IPS-18a (cell line): ENCODE results near the gene PKN3.

ENCODE experiments used
- H3K27ac ChIP-seq: one replicate; pipeline ENCODE4 v1.5.1; 2013; ENCODE audit warnings: low read length
- H3K27me3 ChIP-seq: one replicate; pipeline ENCODE4 v1.6.1; 2013; ENCODE audit warnings: mild to moderate bottlenecking, low read length; ENCODE audit not compliant: control insufficient read depth, insufficient read depth
- H3K36me3 ChIP-seq: one replicate; pipeline ENCODE4 v1.6.1; 2013; ENCODE audit warnings: low read depth, low read length; ENCODE audit not compliant: control insufficient read depth
- H3K4me1 ChIP-seq: one replicate; pipeline ENCODE4 v1.6.1; 2013; ENCODE audit warnings: low read depth, low read length; ENCODE audit not compliant: control insufficient read depth
- H3K4me3 ChIP-seq: one replicate; pipeline ENCODE4 v1.5.1; 2013; ENCODE audit warnings: low read length
- H3K9ac ChIP-seq: one replicate; pipeline ENCODE4 v1.6.1; 2013; ENCODE audit warnings: mild to moderate bottlenecking, low read length, moderate library complexity
- H3K9me3 ChIP-seq: one replicate; pipeline ENCODE4 v1.6.1; 2013; ENCODE audit warnings: low read depth, low read length; ENCODE audit not compliant: control insufficient read depth

The PKN3 gene

DNA sequence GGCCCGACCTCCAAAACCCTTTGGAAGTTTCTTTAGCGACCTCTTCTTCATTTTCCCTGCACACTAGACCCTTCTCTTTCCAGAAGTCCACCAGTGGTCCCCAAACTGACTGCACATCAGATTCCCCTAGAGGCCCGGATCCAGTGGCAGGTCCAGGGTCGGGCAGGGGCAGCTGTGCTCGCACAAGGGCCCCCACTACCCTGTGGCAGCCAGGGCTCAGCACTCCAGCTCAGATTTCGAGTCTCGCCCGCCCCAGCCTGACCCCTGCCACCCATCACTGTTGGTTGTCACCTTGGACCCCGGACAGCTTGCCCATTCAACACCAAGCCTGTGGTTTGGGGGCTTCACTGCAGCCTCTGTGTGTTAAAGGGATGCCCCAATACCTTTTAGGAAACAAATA is 29.4 kb downstream of the PKN3 start:
- no peak overlapping the region for H3K9ac ChIP-seq
- H3K27ac ChIP-seq = no peak overlapping the region
- no peaks in the 10 kb centered on the region for H3K9me3 ChIP-seq
- no peaks in the 10 kb centered on the region for H3K4me1 ChIP-seq
- no peaks in the 10 kb centered on the region for H3K36me3 ChIP-seq
- H3K4me3 ChIP-seq = no peak overlapping the region
- H3K27me3 ChIP-seq = no peaks in the 10 kb centered on the region

DNA sequence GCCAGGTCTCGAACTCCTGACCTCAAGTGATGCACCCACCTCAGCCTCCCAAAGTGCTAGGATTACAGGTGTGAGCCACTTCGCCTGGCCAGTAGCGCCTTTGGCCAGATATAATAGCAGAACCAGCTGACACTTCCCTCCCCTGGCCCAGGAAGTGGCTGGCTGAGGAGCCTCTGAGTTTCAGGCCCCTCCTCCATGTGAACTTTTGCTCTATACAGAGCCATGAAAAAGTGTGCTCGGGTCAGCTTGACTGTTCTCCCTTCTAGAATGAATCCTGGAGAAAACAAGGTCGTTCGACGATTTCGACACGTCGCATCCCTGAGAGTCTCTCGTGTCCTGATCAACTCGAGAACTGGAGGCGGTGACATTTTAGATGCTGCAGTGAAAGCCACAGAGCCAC is 30.3 kb downstream of the PKN3 start:
- no peaks in the 10 kb centered on the region for H3K27me3 ChIP-seq
- no peaks in the 10 kb centered on the region for H3K9me3 ChIP-seq
- no peaks in the 10 kb centered on the region for H3K36me3 ChIP-seq
- no peaks in the 10 kb centered on the region for H3K4me1 ChIP-seq
- H3K27ac ChIP-seq = no peak overlapping the region
- H3K4me3 ChIP-seq = no peak overlapping the region
- H3K9ac ChIP-seq = no peak overlapping the region

DNA sequence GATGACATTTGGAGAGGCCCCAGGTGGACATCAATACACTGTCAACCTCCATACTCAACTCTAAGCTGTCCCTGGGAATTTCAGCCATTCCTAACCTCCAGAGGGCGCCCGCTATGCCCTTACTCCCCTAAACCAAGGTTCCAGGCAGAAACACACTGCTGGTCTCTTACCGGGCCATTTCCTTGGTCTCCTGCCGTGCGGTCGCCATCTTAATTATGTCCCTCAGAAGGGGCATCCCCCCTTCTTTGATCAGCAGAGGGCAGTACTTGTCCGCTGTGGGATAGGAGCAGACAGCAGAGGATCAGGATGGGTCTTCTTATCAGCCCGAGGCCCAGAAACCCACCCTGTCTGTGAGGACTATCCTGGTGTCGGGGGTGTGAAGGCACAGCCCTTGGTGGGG is 31.0 kb downstream of the PKN3 start:
- H3K4me3 ChIP-seq = no peak overlapping the region
- H3K9me3 ChIP-seq = no peaks in the 10 kb centered on the region
- no peaks in the 10 kb centered on the region for H3K27me3 ChIP-seq
- H3K27ac ChIP-seq = no peak overlapping the region
- H3K4me1 ChIP-seq = no peaks in the 10 kb centered on the region
- no peak overlapping the region for H3K9ac ChIP-seq
- no peaks in the 10 kb centered on the region for H3K36me3 ChIP-seq

DNA sequence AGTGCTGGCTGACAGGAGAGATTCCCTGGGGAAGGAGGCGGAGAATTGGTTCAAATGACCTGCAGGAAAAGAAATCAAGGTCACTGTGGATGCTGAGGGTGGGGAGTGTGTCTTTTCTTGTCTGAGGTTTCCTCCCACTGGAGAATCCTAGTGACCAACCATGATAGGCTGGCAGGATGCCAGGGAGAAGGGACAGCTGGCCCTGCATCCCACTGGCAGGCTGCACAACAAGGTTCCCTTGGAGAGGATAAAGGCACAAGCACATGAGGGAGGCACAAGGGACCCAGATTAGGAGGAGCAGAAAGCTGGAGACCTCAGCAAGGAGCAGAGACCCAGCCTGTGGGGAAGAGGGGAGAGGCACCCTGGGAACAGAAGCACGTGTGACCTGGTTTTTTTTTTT is 33.1 kb downstream of the PKN3 start:
- no peaks in the 10 kb centered on the region for H3K36me3 ChIP-seq
- H3K27me3 ChIP-seq = no peaks in the 10 kb centered on the region
- H3K27ac ChIP-seq = no peak overlapping the region
- H3K4me1 ChIP-seq = no peaks in the 10 kb centered on the region
- H3K9me3 ChIP-seq = no peaks in the 10 kb centered on the region
- H3K9ac ChIP-seq = no peak overlapping the region
- H3K4me3 ChIP-seq = no peak overlapping the region

DNA sequence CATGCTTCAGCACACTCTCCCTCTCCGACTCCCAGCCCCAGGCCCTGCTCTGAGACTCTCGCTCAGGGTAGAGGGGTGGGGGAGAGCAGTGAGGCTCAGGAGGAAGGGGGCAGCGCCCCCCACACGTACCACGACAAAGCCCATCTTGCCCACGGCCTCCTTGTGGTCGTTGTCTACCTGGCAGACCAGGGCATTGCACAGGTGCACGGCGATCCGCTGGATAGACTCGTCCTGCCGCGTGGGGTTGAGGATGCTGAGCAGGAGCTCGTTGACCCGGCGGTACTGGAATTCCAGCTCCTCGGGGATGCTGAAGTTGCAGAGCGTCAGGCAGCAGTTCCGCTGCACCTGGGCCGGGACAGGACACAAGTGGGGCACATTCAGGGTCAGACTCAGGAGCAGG is 40.1 kb downstream of the PKN3 start:
- Histone ChIP-seq H3K9me3 (no peaks in the 10 kb centered on the region), H3K4me1 (no peaks in the 10 kb centered on the region), H3K4me3 (no peak overlapping the region), H3K27ac (no peak overlapping the region), H3K27me3 (no peaks in the 10 kb centered on the region), H3K9ac (no peak overlapping the region), H3K36me3 (no peaks in the 10 kb centered on the region)

DNA sequence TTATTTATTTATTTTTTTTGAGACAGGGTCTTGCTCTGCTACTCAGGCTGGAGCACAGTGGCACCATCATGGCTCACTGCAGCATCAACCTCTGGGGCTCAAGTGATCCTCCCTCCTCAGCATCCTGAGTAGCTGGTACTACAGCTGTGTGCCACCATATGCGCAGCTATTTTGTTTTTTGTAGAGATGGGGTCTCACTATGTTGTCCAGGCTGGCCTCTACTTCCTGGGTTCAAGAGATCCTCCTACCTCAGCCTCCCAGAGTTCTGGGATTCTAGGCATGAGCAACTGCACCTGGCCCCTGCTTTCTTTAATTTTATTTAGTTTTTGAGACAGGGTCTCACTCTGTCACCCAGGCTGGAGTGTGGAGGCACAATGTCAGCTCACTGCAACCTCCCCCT is 41.1 kb downstream of the PKN3 start:
- Histone ChIP-seq H3K27ac (no peak overlapping the region), H3K4me3 (no peak overlapping the region), H3K4me1 (no peaks in the 10 kb centered on the region), H3K36me3 (no peaks in the 10 kb centered on the region), H3K9ac (no peak overlapping the region), H3K9me3 (no peaks in the 10 kb centered on the region), H3K27me3 (no peaks in the 10 kb centered on the region)

DNA sequence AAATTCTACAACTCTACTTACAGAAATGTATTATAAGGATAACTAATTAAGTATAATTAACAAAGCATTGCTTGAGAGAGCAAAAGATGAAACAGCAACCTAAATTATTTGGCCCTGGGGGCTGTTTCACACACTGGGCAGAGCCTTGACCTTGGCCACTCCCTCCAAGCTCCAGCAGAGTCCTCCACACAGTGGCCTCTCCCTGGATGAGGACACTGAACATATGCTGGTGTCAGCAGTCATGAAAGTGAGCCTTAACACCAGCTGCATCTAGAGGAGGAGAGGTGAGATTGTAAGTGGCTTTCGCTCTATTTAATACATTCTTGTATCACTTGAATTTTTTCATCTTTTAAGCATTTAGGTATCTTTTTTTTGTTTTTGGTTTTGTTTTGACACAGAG is 44.9 kb downstream of the PKN3 start:
- Histone ChIP-seq H3K27me3 (no peaks in the 10 kb centered on the region), H3K9ac (no peak overlapping the region), H3K9me3 (no peaks in the 10 kb centered on the region), H3K4me1 (no peaks in the 10 kb centered on the region), H3K4me3 (no peak overlapping the region), H3K27ac (no peak overlapping the region), H3K36me3 (no peaks in the 10 kb centered on the region)

DNA sequence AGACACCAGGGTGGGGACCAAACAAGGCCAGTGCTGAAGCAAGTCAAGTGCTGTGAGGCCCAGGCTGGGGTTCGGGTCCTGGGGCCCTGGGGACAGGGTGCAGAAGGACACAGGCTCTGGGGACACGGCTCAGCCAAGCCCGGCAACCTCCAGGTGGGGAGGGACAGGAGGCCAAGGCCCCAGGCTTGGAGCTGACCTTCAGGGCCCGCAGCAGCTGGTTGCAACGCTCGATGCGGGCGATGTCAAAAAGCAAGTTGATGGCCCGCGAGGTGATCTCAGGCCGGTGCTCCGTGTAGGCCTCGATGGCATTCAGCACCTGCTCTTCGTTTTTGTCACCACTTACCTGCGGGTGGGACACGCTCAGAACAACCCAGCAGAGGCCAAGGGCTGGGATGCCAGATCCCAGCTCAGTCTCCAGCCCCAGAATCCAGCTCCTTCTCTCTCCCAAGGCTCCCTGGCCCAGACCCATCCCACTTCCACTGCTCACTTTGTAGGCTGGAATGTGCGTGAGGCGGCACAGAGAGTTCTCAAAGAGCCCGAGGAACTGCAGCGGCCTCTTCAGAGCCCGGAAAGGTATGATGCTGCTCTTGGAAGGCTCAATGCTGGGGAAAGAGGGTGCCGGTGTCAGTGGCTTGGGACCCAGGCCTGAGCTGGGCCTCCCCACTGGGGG is 48.8 kb downstream of the PKN3 start:
- no peaks in the 10 kb centered on the region for H3K9me3 ChIP-seq
- no peaks in the 10 kb centered on the region for H3K27me3 ChIP-seq
- H3K27ac ChIP-seq = no peak overlapping the region
- H3K36me3 ChIP-seq = peaks cover 3% of the 10 kb centered on the region
- no peaks in the 10 kb centered on the region for H3K4me1 ChIP-seq
- H3K4me3 ChIP-seq = no peak overlapping the region
- no peak overlapping the region for H3K9ac ChIP-seq

DNA sequence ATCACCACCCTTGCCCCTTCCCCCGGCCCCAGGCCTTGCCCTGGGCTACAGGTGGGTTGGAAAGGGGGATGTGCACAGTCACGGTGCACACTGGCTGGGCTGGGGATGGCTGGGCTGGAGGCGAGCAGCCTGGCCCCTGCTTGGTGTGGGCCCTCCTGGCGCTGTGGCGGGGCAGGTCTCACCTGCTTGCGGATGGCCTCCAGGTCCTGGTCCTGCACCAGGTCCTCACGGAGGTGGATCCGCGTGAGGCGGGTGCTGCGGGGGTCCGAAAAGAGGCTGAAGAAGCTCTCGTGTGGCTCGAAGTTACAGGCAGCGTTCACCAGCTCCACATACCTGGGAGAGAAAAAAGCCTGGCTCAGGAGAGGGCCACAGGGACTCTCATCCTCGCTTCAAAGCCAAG is 51.3 kb downstream of the PKN3 start:
- Histone ChIP-seq H3K4me3 (no peak overlapping the region), H3K27me3 (no peaks in the 10 kb centered on the region), H3K4me1 (no peaks in the 10 kb centered on the region), H3K9me3 (no peaks in the 10 kb centered on the region), H3K36me3 (peaks cover 3% of the 10 kb centered on the region), H3K9ac (no peak overlapping the region), H3K27ac (no peak overlapping the region)

DNA sequence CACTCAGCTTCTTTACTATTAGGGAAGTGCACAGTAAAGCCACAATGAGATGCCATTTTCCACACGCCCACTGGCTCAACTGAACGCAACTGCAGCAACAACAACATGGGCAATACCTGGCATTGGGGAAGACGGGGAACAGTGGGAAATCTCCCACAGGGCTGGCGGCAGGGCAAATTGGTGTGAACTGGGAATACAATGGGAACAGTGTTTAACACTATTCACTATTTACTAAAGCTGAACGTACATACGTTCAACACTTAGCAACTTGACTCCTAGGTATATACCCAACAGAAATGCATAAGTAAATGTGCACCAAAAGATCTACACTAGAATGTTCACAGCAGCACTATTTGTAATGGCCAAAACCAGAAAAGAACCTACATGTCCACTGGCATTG is 55.3 kb downstream of the PKN3 start:
- H3K9me3 ChIP-seq = no peaks in the 10 kb centered on the region
- no peak overlapping the region for H3K27ac ChIP-seq
- H3K4me1 ChIP-seq = no peaks in the 10 kb centered on the region
- no peak overlapping the region for H3K4me3 ChIP-seq
- no peaks in the 10 kb centered on the region for H3K27me3 ChIP-seq
- H3K36me3 ChIP-seq = peaks cover under 1% of the 10 kb centered on the region
- no peak overlapping the region for H3K9ac ChIP-seq

DNA sequence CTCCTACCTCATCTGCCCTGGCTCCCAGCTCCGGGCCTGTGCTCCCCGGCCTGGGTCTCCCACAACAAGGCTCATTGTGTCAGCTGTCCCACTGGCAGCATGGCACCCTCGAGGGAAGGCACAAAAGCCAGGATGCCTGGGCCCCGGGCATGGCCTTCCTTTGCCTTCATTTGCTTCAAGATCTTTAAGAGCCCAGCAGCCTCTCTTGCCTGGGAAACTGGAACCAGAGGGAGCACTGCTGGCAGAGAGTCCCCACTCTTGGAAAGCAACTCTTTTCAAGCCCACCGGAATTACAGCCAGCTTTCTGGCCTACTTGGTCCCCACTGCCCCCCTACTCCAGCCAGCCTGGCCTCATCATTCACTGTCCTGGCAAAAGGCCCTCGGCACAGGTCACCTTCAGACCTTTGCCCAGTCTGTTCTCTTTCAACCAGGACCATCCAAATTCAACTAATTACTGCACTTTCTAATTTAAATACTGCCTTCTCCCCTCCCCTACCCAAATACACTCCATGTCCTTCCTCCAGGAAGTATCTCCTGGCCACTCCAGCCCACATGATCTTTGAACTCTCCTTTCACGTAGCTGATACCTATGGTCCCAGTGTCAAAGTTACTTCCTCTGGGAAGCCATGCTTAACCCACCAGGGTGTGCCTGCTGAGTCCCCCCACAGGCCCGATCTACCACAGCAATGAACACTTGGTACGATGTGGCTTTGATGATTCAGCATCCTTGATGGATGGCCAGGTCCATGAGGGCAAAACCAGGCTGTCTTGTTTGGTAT is 60.6 kb downstream of the PKN3 start:
- no peaks in the 10 kb centered on the region for H3K4me1 ChIP-seq
- H3K9me3 ChIP-seq = no peaks in the 10 kb centered on the region
- no peak overlapping the region for H3K9ac ChIP-seq
- H3K27me3 ChIP-seq = no peaks in the 10 kb centered on the region
- no peak overlapping the region for H3K27ac ChIP-seq
- H3K4me3 ChIP-seq = no peak overlapping the region
- H3K36me3 ChIP-seq = no peaks in the 10 kb centered on the region

DNA sequence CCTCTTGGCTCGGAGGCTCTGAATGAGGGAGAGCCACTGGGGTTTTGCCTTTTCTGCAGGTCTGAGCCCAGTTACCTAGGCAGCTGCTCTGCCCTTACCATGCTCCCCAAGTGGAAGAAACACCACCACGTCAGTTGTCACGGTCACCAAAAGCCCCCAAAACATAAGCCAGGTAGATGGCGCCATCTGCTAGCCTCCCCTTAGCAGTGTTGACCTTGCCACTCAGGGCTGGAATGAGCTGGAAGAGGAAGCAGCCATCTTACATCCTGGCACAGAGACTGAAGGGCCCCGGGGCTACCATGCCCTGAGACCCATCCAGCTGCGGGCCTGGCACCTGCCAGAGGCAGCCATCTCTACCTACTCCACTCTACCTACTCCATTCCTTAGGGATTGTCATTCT is 62.1 kb downstream of the PKN3 start:
- no peak overlapping the region for H3K9ac ChIP-seq
- H3K4me3 ChIP-seq = no peak overlapping the region
- no peaks in the 10 kb centered on the region for H3K27me3 ChIP-seq
- no peaks in the 10 kb centered on the region for H3K4me1 ChIP-seq
- H3K36me3 ChIP-seq = no peaks in the 10 kb centered on the region
- no peaks in the 10 kb centered on the region for H3K9me3 ChIP-seq
- no peak overlapping the region for H3K27ac ChIP-seq
